HepG2 (cell line): ENCODE results near the gene DDAH2. TPM values are rescaled to one million over a fixed set of nuclear protein-coding genes. Genes with fewer than 3 reads are reported as not detected.

ENCODE experiments used
- CHD2 ChIP-seq: IDR thresholded peaks from 2 replicates; pipeline ENCODE4 v1.6.1; 2011; ENCODE audit warnings: low read depth, low read length, improper control_type of control experiment
- CSRNP2 ChIP-seq: sonication (generic); formaldehyde crosslinking; conservative IDR thresholded peaks from 2 replicates; pipeline ENCODE4 v1.8.0; 2022; ENCODE audit warnings: low read depth, missing genetic modification reagents
- DR1 ChIP-seq: sonication (generic); formaldehyde crosslinking; IDR thresholded peaks from 2 replicates; pipeline ENCODE4 v1.8.0; 2021; ENCODE audit warnings: mild to moderate bottlenecking, missing genetic modification reagents, inconsistent platforms
- FLYWCH1 ChIP-seq: sonication (generic); formaldehyde crosslinking; IDR thresholded peaks from 2 replicates; pipeline ENCODE4 v1.8.1; 2023; ENCODE audit warnings: mild to moderate bottlenecking, missing genetic modification reagents
- GTF2F1 ChIP-seq: fragments of 150-350 bp; IDR thresholded peaks from 2 replicates; pipeline ENCODE4 v1.6.1; 2014; ENCODE audit warnings: low read length
- JARID2 ChIP-seq: sonication (generic); formaldehyde crosslinking; IDR thresholded peaks from 2 replicates; pipeline ENCODE4 v1.8.1; 2023; ENCODE audit warnings: missing genetic modification reagents, inconsistent platforms; ENCODE audit not compliant: insufficient replicate concordance
- KMT2A ChIP-seq: sonication (generic); formaldehyde crosslinking; IDR thresholded peaks from 2 replicates; pipeline ENCODE4 v1.4.0; 2020; ENCODE audit warnings: missing genetic modification reagents
- POLR2AphosphoS5 ChIP-seq: IDR thresholded peaks from 2 replicates; pipeline ENCODE4 v1.6.1; 2012; ENCODE audit warnings: low read depth, low read length
- RCOR2 ChIP-seq: IDR thresholded peaks from 2 replicates; pipeline ENCODE4 v1.6.1; 2016; ENCODE audit warnings: missing biosample characterization, missing genetic modification reagents
- SAP130 ChIP-seq: IDR thresholded peaks from 2 replicates; pipeline ENCODE4 v1.6.1; 2016; ENCODE audit warnings: low read depth
- SMARCC2 ChIP-seq: fragments of 450-650 bp; IDR thresholded peaks from 2 replicates; pipeline ENCODE4 v1.6.1; 2017; ENCODE audit warnings: antibody characterized with exemption, mild to moderate bottlenecking
- SYNCRIP ChIP-seq: fragments of 200-400 bp; formaldehyde crosslinking; IDR thresholded peaks from 2 replicates; pipeline ENCODE4 v1.6.1; 2018; ENCODE audit warnings: mild to moderate bottlenecking, low read depth, low read length; ENCODE audit not compliant: insufficient read depth
- TFAP4 ChIP-seq: sonication (generic); IDR thresholded peaks from 2 replicates; pipeline ENCODE4 v1.6.1; 2016; ENCODE audit warnings: low read depth, borderline replicate concordance
- U2AF2 ChIP-seq: fragments of 200-400 bp; formaldehyde crosslinking; IDR thresholded peaks from 2 replicates; pipeline ENCODE4 v1.6.1; 2017; ENCODE audit warnings: low read depth, mild to moderate bottlenecking, low read length
- ZC3H4 ChIP-seq: sonication (generic); formaldehyde crosslinking; IDR thresholded peaks from 2 replicates; pipeline ENCODE4 v1.4.0; 2020; ENCODE audit warnings: missing genetic modification reagents, borderline replicate concordance
- ZNF329 ChIP-seq: sonication (generic); formaldehyde crosslinking; IDR thresholded peaks from 2 replicates; pipeline ENCODE4 v1.9.0; 2021; ENCODE audit warnings: low read depth, mild to moderate bottlenecking, missing genetic modification reagents
- ZNF335 ChIP-seq: sonication (generic); formaldehyde crosslinking; IDR thresholded peaks from 2 replicates; pipeline ENCODE4 v1.4.0; 2020; ENCODE audit warnings: missing genetic modification reagents
- ZNF432 ChIP-seq: sonication (generic); formaldehyde crosslinking; IDR thresholded peaks from 2 replicates; pipeline ENCODE4 v1.5.0; 2020; ENCODE audit warnings: missing genetic modification reagents, mild to moderate bottlenecking, borderline replicate concordance
- ZNF501 ChIP-seq: sonication (generic); formaldehyde crosslinking; IDR thresholded peaks from 2 replicates; pipeline ENCODE4 v1.5.1; 2020; ENCODE audit warnings: mild to moderate bottlenecking, moderate library complexity, missing genetic modification reagents
- ZNF607 ChIP-seq: sonication (generic); formaldehyde crosslinking; IDR thresholded peaks from 2 replicates; pipeline ENCODE4 v1.5.1; 2020; ENCODE audit warnings: missing genetic modification reagents, mild to moderate bottlenecking, borderline replicate concordance
- ZNF687 ChIP-seq: sonication (generic); formaldehyde crosslinking; IDR thresholded peaks from 2 replicates; pipeline ENCODE4 v1.5.1; 2020; ENCODE audit warnings: mild to moderate bottlenecking, missing genetic modification reagents, moderate library complexity
- ZNF792 ChIP-seq: IDR thresholded peaks from 2 replicates; pipeline ENCODE4 v1.6.1; 2016
- polyA plus RNA-seq, 8 experiments: library from polyadenylated mRNA; depleted of rRNA in 3 of 8; stranded (reverse) in 7 of 8; unstranded in 1 of 8; fragments of >200 nt; fragmentation: Illumina TruSeq in 4 of 8; extraction: Trizol in 4 of 8; gene quantifications; 2 replicates each; pipeline versions ENCODE4 v1.2.1 to v1.2.3, GENCODE V29; 2011 to 2016; ENCODE audit warnings: low read depth in 4 of 8, missing spikeins in 1 of 8, mixed read lengths in 1 of 8; ENCODE audit not compliant: insufficient read depth in 1 of 8
- total RNA-seq, 5 experiments: library from RNA; depleted of rRNA; stranded (reverse); fragments of >200 nt; fragmentation: Illumina TruSeq; extraction: Trizol; gene quantifications; 2 replicates each; pipeline ENCODE4 v1.2.3, GENCODE V29; 2016; ENCODE audit warnings: low read depth in 1 of 5
- TF ChIP-seq, protein P1 (sequence below): sonication (generic); formaldehyde crosslinking; IDR thresholded peaks from 2 replicates; pipeline ENCODE4 v1.8.1; 2023; ENCODE audit warnings: missing genetic modification reagents, inconsistent platforms, borderline replicate concordance

Gene DDAH2
- total and polyA plus RNA-seq, 2 of the 13 experiments (the other 11 are each of a cell fraction or from before 2014, with no cell fraction given), result 16.4 to 21.1 TPM

GRCh38 chr6:31736021-31736767, 7.1 kb upstream of the DDAH2 start, which contains the start of gene CLIC1 (continued):
- TF ChIP-seq ZNF329 (CRISPR knock-in tag) (0 out of 2 replicates have a peak, but pooled peaks have one; percentile 52), ZNF335 (CRISPR knock-in tag) (peak; percentile 89), SMARCC2 (no peak), SAP130 (peak; percentile 98), ZNF687 (CRISPR knock-in tag) (peak; percentile 88), ZNF501 (CRISPR knock-in tag) (0 out of 2 replicates have a peak, but pooled peaks have one; percentile 61), GTF2F1 (peak; percentile 80; the same call in 1 of the 2 replicates), ZNF792 (CRISPR knock-in tag) (peak; percentile 72), FLYWCH1 (no peak), CSRNP2 (no peak), ZNF607 (CRISPR knock-in tag) (no peak; the same call in none of the 2 replicates), RCOR2 (peak; percentile 85; the same call in 1 of the 2 replicates), KMT2A (no peak; the same call in 1 of the 2 replicates), U2AF2 (0 out of 2 replicates have a peak, but pooled peaks have one; percentile 56), ZC3H4 (CRISPR knock-in tag) (no peak), CHD2 (no peak), TFAP4 (peak; percentile 37; the same call in 1 of the 2 replicates), SYNCRIP (no peak), ZNF432 (CRISPR knock-in tag) (no peak), POLR2AphosphoS5 (peak; percentile 94), JARID2 (CRISPR knock-in tag) (no peak), DR1 (CRISPR knock-in tag) (peak; percentile 41; the same call in 1 of the 2 replicates)
- TF ChIP-seq, protein P1, sequence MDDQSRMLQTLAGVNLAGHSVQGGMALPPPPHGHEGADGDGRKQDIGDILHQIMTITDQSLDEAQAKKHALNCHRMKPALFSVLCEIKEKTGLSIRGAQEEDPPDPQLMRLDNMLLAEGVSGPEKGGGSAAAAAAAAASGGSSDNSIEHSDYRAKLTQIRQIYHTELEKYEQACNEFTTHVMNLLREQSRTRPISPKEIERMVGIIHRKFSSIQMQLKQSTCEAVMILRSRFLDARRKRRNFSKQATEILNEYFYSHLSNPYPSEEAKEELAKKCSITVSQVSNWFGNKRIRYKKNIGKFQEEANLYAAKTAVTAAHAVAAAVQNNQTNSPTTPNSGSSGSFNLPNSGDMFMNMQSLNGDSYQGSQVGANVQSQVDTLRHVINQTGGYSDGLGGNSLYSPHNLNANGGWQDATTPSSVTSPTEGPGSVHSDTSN (CRISPR knock-in tag), result no peak
